ENCODE data around the gene SRD5A1.

Gene SRD5A1

DNA sequence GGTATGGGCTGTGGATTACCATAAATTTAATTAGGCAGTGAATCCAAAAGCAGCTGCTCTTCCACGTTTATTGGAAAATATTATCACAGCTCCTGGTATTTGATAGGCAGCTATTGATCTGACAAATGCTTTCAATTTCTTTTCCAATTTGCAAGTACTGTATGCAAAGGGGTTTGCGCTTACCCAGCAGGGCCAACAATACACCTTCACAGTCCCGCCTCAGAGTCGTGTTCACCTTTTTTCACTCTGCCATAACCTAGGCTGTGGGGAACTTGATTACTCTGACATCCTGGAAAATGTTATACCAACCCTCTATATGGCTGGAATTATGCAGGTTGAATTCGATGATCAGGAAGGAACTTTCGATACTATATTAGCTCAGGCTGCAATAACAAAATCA, 47.7 kb downstream of the SRD5A1 start:
- DNase-seq (ENCODE audit: insufficient read length, low spot score) = no peak
- FAIRE-seq = no peak

DNA sequence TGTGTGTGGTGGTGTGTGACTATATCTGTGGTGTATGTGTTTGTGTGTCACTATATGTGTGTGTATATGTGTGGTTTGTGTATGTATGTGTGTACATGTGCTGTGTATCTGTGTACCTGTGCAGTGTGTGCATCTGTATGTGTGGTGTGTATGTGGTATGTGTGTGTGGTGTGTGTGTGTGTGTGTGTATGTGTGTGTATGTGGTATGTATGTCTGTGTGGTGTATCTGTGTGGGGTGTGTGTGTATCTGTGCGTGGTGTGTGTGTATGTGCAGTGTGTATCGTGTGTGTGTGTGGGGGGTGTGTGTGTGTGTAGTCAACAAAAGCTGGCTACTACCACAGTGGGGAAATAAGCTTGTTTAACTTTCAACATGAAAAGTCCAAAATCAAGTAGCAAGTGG, 48.4 kb downstream of the SRD5A1 start:
- FAIRE-seq = no peak
- no peak for DNase-seq (ENCODE audit: insufficient read length, low spot score)

DNA sequence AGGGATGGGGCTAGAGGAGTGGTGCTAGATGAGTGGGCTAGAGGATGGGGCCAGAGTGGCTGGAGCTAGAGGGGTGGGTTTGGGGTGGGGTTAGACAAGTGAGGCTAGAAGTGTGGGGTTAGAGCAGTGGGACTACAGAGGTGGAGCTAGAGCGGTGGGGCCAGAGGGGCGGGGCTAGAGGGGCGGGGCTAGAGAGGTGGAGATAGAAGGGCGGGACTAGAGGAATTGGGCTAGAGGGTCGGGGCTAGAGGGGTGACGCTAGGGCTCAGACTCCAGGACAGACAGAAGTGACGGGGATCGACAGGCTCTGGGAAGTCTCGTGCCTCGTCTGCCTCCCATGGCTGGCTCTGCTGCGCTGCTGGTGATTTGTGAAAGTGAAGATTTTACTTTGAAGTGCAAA, 49.0 kb downstream of the SRD5A1 start:
- FAIRE-seq (no peak), DNase-seq (ENCODE audit: insufficient read length, low spot score) (no peak)

DNA sequence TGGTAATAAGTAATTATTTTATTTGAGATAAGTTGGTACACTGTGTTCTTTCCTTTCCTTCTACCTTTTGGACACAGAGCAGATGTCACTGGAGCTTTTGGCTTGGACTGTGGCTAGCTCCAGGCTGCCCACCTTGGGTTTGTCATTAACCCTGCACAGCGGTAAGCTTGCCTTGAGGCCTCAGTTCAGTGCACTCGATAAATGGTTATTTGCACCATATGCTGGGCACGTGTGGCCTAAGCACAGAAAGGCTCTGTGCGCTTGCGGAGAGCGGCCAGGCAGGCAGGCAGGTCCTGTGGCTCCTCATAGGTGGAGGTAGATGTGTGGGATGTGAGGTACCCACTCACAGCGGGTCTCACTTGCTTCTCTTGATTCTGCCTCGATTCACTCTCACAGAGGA, 50.0 kb downstream of the SRD5A1 start:
- FAIRE-seq (no peak), DNase-seq (ENCODE audit: insufficient read length, low spot score) (no peak)

DNA sequence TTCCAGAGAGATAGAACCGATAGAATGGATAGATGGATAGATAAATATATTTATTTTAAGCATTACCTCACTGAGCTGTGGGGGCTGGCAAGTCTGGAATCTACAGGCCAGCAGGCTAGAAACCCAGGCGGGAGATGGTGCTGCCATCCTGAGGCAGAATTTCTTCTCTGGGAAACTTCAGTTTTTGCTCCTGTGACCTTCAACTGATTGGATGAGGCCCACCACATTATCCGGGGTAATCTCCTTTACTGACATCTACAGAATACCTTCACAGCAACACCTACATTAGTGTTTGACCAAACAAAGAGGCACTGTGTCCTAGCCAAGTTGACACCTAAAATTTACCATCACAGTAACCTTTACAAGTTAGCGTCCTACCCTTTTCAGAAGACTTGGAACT, 50.8 kb downstream of the SRD5A1 start:
- DNase-seq (ENCODE audit: insufficient read length, low spot score) = no peak
- no peak for FAIRE-seq

- FAIRE-seq (no peak), DNase-seq (ENCODE audit: insufficient read length, low spot score) (no peak)
These were observed 53.3 kb downstream of the SRD5A1 start for GRCh38 chr5:6686501-6686900.

- FAIRE-seq = no peak
These were observed 53.7 kb downstream of the SRD5A1 start for GRCh38 chr5:6686915-6687409.

GRCh38 chr5:6687505-6687904, 54.3 kb downstream of the SRD5A1 start:
- DNase-seq (ENCODE audit: insufficient read length, low spot score) (no peak), FAIRE-seq (no peak)

More at GRCh38 chr5:6686915-6687409, 53.7 kb downstream of the SRD5A1 start:
- no peak for DNase-seq (ENCODE audit: insufficient read length, low spot score)

DNA sequence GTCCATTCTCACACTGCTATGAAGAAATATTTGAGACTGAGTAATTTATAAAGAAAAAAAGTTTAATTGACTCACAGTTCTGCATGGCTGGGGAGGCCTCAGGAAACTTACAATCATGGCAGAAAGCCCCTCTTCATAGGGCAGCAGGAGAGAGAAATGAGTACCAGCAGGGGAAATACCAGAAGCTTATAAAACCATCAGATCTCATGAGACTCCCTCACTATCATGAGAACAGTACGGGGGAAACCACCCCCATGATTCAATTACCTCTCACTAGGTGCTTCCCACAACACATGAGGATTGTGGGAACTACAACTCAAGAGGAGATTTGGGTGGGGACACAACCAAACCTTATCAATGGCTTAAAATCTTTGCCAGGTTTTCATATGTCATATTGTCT, 59.7 kb downstream of the SRD5A1 start:
- FAIRE-seq (no peak), DNase-seq (ENCODE audit: insufficient read length, low spot score) (no peak)

- FAIRE-seq = no peak
- no peak for DNase-seq (ENCODE audit: insufficient read length, low spot score)
These were observed 65.5 kb downstream of the SRD5A1 start for GRCh38 chr5:6698696-6699095.

GRCh38 chr5:6699357-6699756, 66.1 kb downstream of the SRD5A1 start:
- DNase-seq (ENCODE audit: insufficient read length, low spot score) (no peak), FAIRE-seq (no peak)

- DNase-seq (ENCODE audit: insufficient read length, low spot score) (no peak), FAIRE-seq (no peak)
These were observed 66.9 kb downstream of the SRD5A1 start for GRCh38 chr5:6700074-6700684.

GRCh38 chr5:6700685-6701355, 67.6 kb downstream of the SRD5A1 start:
- no peak for DNase-seq (ENCODE audit: insufficient read length, low spot score)
- no peak for FAIRE-seq

GRCh38 chr5:6701491-6701890, 68.3 kb downstream of the SRD5A1 start:
- FAIRE-seq (no peak), DNase-seq (ENCODE audit: insufficient read length, low spot score) (no peak)

- no peak for FAIRE-seq
- DNase-seq (ENCODE audit: insufficient read length, low spot score) = no peak
These were observed 69.4 kb downstream of the SRD5A1 start for GRCh38 chr5:6702633-6703032.

GRCh38 chr5:6703806-6704205, 70.6 kb downstream of the SRD5A1 start:
- DNase-seq (ENCODE audit: insufficient read length, low spot score) (no peak), FAIRE-seq (no peak)

- FAIRE-seq = no peak
- DNase-seq (ENCODE audit: insufficient read length, low spot score) = no peak
These were observed 71.2 kb downstream of the SRD5A1 start for GRCh38 chr5:6704361-6704851.

- no peak for FAIRE-seq
- no peak for DNase-seq (ENCODE audit: insufficient read length, low spot score)
These were observed 71.8 kb downstream of the SRD5A1 start for GRCh38 chr5:6705088-6705487.

- DNase-seq (ENCODE audit: insufficient read length, low spot score) (no peak), FAIRE-seq (no peak)
These were observed 72.7 kb downstream of the SRD5A1 start for GRCh38 chr5:6705959-6706358.

DNA sequence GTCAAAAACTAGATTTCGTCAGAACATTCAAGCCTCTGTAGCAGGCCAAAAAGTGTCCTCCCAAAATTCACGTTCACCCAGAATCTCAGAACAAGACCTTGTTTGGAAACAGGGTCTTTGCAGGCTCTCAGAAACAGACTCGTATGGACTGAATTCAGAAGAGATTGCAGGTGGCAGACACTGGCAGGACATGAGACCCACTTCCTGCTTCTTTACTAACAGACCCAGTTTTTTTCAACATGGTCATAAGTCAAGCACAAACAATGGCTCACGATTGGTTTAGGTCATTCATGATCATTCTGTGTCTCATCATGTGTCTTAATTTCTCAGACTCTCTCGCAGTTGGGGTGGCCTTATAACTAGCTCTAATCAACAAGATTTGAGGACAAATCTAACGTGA, 74.6 kb downstream of the SRD5A1 start:
- FAIRE-seq (no peak), DNase-seq (ENCODE audit: insufficient read length, low spot score) (no peak)

- FAIRE-seq = no peak
- DNase-seq (ENCODE audit: insufficient read length, low spot score) = no peak
These were observed 75.6 kb downstream of the SRD5A1 start for GRCh38 chr5:6708814-6709213.

DNA sequence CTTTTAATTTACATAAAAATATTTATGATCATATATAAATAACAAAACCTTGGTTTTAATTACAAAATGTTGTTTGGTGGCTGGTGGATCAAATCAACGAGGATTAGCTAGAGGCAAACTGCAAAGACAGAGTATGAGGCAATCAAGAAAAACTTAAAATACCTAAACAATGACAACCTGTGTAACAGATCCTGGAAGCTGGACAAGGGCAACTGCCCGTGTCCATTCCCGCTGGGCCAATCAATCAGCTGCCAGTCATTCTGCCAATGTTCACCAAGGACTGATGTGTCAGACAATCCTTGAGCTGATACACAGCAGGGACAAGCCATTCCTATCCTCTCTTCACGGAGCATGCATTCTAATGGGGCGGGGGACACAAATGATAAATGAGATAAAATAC, 76.8 kb downstream of the SRD5A1 start:
- DNase-seq (ENCODE audit: insufficient read length, low spot score) (no peak), FAIRE-seq (no peak)
